OCI-LY1 (cell line): ENCODE results near the gene PIK3R1.

Experiments
- EZH2 ChIP-seq: fragments of 200-600 bp; sonication (generic), shearing (Covaris generic); IDR thresholded peaks from 2 replicates; pipeline ENCODE4 v1.8.0; 2017; ENCODE audit warnings: borderline replicate concordance, mixed run types, mild to moderate bottlenecking, antibody characterized with exemption, low read length, moderate library complexity, mixed read lengths
- TF ChIP-seq, protein P1 (sequence below): fragments of 200-600 bp; sonication (generic), shearing (Covaris generic); IDR thresholded peaks from 2 replicates; pipeline ENCODE4 v1.5.1; 2017; ENCODE audit warnings: mild to moderate bottlenecking, antibody characterized with exemption, low read length, moderate library complexity, mixed read lengths

DNA sequence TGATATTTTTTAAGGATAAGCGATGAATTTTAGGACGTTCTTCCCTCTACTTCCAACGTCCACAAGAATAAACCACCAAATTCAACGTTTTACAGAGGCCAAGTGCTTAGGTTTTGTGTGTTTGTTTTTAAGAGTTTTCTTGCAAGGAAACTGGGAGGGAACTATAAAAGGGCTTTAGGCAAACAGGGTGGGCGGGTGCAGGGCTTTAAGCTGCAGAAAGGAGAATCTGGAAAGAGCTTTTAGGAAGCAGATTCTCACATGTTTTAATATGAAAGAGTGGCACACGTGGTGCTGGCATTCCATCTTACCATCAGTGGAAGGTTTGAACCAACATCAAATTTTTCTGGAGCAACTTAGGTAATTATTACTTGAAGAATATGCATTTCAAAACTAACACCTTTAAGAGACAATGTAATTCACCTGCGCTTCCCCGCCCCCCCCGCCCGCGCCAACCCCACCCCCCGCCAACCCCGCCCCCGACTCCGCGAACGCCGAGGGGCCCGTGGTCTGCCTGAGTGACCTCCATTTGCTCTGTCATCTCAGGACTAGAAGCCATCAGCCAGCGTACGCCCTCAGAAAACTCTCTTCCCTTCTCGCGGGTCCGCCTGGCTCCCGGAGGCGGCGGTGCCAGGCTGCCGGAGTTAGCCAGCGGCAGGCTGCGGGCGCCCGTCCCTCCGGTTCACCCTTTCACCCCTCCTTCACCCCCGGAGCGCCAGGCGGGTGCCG lies 911 bp upstream of the PIK3R1 start:
- TF ChIP-seq, protein P1, sequence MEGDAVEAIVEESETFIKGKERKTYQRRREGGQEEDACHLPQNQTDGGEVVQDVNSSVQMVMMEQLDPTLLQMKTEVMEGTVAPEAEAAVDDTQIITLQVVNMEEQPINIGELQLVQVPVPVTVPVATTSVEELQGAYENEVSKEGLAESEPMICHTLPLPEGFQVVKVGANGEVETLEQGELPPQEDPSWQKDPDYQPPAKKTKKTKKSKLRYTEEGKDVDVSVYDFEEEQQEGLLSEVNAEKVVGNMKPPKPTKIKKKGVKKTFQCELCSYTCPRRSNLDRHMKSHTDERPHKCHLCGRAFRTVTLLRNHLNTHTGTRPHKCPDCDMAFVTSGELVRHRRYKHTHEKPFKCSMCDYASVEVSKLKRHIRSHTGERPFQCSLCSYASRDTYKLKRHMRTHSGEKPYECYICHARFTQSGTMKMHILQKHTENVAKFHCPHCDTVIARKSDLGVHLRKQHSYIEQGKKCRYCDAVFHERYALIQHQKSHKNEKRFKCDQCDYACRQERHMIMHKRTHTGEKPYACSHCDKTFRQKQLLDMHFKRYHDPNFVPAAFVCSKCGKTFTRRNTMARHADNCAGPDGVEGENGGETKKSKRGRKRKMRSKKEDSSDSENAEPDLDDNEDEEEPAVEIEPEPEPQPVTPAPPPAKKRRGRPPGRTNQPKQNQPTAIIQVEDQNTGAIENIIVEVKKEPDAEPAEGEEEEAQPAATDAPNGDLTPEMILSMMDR = no peak
- TF ChIP-seq EZH2 = no peak
